Mammary epithelial cell (primary cell): ENCODE data around the gene EPG5.

Experiments used
- EZH2 ChIP-seq: IDR thresholded peaks from 2 replicates; pipeline ENCODE4 v1.6.1; 2012; ENCODE audit warnings: low read length, inconsistent platforms, borderline replicate concordance
- TF ChIP-seq, protein P1 (sequence below), 2 donors: IDR thresholded peaks in 1 of 2; conservative IDR thresholded peaks in 1 of 2; 2 replicates each; pipeline ENCODE4 v1.5.1; 2011 to 2012; ENCODE audit warnings: inconsistent platforms in 2 of 2, low read length in 2 of 2, mild to moderate bottlenecking in 2 of 2, control low read depth in 1 of 2, low read depth in 1 of 2; ENCODE audit not compliant: insufficient read depth in 1 of 2; ENCODE audit errors: extremely low read depth in 1 of 2

DNA sequence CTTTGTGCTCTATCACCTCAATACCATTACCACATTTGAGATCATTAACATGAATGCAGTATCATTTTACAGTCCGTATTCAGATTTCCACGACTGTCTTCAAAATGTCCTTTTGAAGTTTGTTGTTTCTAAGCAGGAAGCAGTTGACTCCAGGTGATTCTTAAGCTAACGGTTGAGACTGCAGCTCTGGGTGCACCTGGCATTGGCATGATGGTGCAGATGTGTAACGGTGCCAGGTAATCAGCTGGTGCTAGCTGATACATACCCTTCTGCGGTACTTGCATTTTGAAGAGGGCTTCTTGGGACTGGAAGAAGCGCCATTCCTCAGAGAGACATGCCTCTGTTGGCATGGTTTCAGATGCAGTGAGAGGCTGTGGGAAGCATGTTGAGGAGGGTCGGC lies 122.2 kb downstream of the EPG5 start:
- TF ChIP-seq, protein P1, sequence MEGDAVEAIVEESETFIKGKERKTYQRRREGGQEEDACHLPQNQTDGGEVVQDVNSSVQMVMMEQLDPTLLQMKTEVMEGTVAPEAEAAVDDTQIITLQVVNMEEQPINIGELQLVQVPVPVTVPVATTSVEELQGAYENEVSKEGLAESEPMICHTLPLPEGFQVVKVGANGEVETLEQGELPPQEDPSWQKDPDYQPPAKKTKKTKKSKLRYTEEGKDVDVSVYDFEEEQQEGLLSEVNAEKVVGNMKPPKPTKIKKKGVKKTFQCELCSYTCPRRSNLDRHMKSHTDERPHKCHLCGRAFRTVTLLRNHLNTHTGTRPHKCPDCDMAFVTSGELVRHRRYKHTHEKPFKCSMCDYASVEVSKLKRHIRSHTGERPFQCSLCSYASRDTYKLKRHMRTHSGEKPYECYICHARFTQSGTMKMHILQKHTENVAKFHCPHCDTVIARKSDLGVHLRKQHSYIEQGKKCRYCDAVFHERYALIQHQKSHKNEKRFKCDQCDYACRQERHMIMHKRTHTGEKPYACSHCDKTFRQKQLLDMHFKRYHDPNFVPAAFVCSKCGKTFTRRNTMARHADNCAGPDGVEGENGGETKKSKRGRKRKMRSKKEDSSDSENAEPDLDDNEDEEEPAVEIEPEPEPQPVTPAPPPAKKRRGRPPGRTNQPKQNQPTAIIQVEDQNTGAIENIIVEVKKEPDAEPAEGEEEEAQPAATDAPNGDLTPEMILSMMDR (conservative IDR thresholded peaks at IDR 0.05 in 1 of 2, IDR thresholded peaks at IDR 0.05 in 1 of 2; ENCODE audit: extremely low read depth in 1 of 2, insufficient read depth in 1 of 2, low read depth in 1 of 2, low read length in 2 of 2), result no peak
- no peak for TF ChIP-seq EZH2
